Measurements from ENCODE around the gene SPRR1B. TPM values are rescaled to one million over a fixed set of nuclear protein-coding genes. Genes with fewer than 3 reads are reported as not detected.
"Not testable (repeated sequence)": the region's sequence is repeated elsewhere in the genome, so short reads cannot be mapped to it uniquely, and the experiment has no call there.

SPRR1B gene
- total and polyA plus RNA-seq, 2 donors (not counting 1 experiment from before 2014, with no cell fraction given), result not detected

DNA sequence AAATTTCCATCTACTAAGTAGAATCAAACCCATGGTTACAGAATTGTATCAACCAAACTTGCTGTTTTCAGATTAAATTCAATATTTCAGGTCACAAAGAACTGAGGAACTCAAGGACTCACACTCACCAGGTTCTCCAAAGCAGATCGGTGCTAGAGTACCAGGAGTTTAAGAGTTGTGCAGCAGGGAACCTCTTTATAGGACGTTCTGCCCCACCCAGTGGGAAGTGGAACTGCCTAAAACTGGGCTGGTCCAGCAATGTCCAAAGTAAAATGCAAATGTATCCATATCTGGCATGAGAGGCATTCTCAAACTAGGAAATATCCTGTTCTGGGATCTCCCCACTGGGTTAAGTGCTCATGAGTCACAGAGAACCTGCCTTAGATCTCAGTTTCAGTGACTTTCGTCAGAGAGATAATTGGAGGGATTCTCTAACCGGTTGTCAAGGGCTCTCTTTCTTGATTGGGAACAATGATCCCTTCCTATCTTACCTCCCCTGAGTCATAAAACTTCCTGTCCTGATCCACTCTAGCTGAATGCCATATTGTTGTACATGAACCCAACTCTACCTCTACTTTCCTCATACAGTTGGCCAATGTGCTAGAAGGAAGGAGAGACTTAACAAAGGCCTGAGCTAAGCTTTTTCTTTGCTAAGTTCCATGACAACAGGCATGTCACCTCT lies 10.1 kb downstream of the SPRR1B start, which contains the start of gene SPRR2D:
TSS of gene SPRR2D (minus strand) at position 171 of the 682 bp plus-strand sequence. CDS start 774 bp downstream, outside the sequence.
- Histone ChIP-seq H3K79me2 (ENCODE audit: control insufficient read depth, insufficient read depth, low read length) (no peaks in the 10 kb centered on the region), H4K20me1 (ENCODE audit: control insufficient read depth, insufficient read depth, low read length, poor library complexity, severe bottlenecking) (no peaks in the 10 kb centered on the region), H2AFZ (ENCODE audit: insufficient read depth, low read depth, low read length, poor library complexity, severe bottlenecking) (no peak within 1 kb of the TSS), H3K9me3 (ENCODE audit: control extremely low read depth in 1 of 3, control insufficient read depth in 2 of 3, insufficient read depth in 1 of 3, low read length in 2 of 3) (no peaks in the 10 kb centered on the region), H3K36me3 (replicated peaks in 1 of 2; ENCODE audit: control extremely low read depth in 1 of 2, control insufficient read depth in 1 of 2, extremely low read depth in 1 of 2, insufficient read depth in 2 of 2, low read length in 1 of 2) (no peaks in the 10 kb centered on the region), H3K27ac (ENCODE audit: low read length in 2 of 2) (no peak within 1 kb of the TSS), H3K4me1 (ENCODE audit: control insufficient read depth in 2 of 2, insufficient read depth in 2 of 2, low read length in 2 of 2) (no peaks in the 10 kb centered on the region), H3K4me3 (ENCODE audit: control extremely low read depth in 1 of 5, extremely low read depth in 1 of 5, insufficient read depth in 1 of 5, low read depth in 2 of 5, low read length in 4 of 5) (no peak within 1 kb of the TSS), H3K4me2 (replicated peaks; ENCODE audit: low read depth, low read length, poor library complexity, severe bottlenecking) (no peak within 1 kb of the TSS), H3K27me3 (replicated peaks in 1 of 4; ENCODE audit: control extremely low read depth in 1 of 4, control insufficient read depth in 3 of 4, insufficient read depth in 4 of 4, low read length in 3 of 4) (peaks cover 0 to 28% (median 10%) of the 10 kb centered on the region in 4 experiments), H3K9ac (ENCODE audit: low read length) (no peak within 1 kb of the TSS)
- ChIA-PET POLR2A (no interaction called here), CTCF (no interaction called here)
- no peaks in the 10 kb centered on the region for H3K4me1 Mint-ChIP-seq
- no peak for DNase-seq
- ATAC-seq (ENCODE audit: low read depth), result no peak
- H3K4me3 Mint-ChIP-seq, result no peak within 1 kb of the TSS
- peaks cover 63% of the 10 kb centered on the region for H3K27me3 Mint-ChIP-seq
- H3K9me3 Mint-ChIP-seq (ENCODE audit: insufficient read depth), result peaks cover 3% of the 10 kb centered on the region
- 90% methylated on average over 2 of the region's 4 CpGs for WGBS (ENCODE audit: insufficient coverage)
- H3K27ac Mint-ChIP-seq, result no peak within 1 kb of the TSS
- intact Hi-C loops (cut with micrococcal nuclease), result no loop called here
- TF ChIP-seq, protein P1, sequence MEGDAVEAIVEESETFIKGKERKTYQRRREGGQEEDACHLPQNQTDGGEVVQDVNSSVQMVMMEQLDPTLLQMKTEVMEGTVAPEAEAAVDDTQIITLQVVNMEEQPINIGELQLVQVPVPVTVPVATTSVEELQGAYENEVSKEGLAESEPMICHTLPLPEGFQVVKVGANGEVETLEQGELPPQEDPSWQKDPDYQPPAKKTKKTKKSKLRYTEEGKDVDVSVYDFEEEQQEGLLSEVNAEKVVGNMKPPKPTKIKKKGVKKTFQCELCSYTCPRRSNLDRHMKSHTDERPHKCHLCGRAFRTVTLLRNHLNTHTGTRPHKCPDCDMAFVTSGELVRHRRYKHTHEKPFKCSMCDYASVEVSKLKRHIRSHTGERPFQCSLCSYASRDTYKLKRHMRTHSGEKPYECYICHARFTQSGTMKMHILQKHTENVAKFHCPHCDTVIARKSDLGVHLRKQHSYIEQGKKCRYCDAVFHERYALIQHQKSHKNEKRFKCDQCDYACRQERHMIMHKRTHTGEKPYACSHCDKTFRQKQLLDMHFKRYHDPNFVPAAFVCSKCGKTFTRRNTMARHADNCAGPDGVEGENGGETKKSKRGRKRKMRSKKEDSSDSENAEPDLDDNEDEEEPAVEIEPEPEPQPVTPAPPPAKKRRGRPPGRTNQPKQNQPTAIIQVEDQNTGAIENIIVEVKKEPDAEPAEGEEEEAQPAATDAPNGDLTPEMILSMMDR (IDR thresholded peaks at IDR 0.05), result no peak
- no peak for TF ChIP-seq EZH2 (IDR thresholded peaks at IDR 0.05; ENCODE audit: borderline replicate concordance, insufficient read depth, low read depth, low read length, poor library complexity, severe bottlenecking)

DNA sequence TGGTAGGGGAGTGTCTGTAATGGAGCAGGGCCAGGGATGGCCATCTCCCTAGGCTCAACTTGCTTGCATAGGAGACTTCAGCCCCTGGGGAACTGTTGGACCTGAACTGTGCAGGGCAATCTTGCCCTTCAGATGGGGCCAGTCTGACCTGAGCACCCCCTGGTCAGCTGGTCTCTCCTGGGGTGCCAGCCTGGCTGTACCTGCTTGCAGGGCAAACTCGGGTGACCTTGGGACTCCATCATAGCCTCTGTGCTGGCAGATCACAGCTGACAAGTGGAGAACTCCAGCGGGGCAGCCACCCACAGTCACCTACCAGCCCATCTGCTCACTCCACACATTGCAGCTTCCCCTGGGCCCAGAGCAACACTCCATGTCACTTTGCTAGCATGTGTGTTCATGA lies 18.2 kb downstream of the SPRR1B start:
- ATAC-seq (ENCODE audit: low read depth), result no peak
- CTCF ChIA-PET, result no interaction called here
- Mint-ChIP-seq H3K27ac (no peak overlapping the region), H3K4me1 (no peaks in the 10 kb centered on the region), H3K9me3 (ENCODE audit: insufficient read depth) (no peaks in the 10 kb centered on the region), H3K27me3 (peaks cover 53% of the 10 kb centered on the region), H3K4me3 (no peak overlapping the region)
- H3K36me3 ChIP-seq (replicated peaks in 1 of 2; ENCODE audit: control extremely low read depth in 1 of 2, control insufficient read depth in 1 of 2, extremely low read depth in 1 of 2, insufficient read depth in 2 of 2, low read length in 1 of 2), result no peaks in the 10 kb centered on the region
- intact Hi-C loops (cut with micrococcal nuclease), result no loop called here
- WGBS (ENCODE audit: insufficient coverage), result 89% methylated on average over 2 of the region's 2 CpGs
- POLR2A ChIA-PET, result no interaction called here
- peaks cover 0 to 3% (median 0%) of the 10 kb centered on the region in 3 donors for H3K9me3 ChIP-seq (ENCODE audit: control extremely low read depth in 1 of 3, control insufficient read depth in 2 of 3, insufficient read depth in 1 of 3, low read length in 2 of 3)
- TF ChIP-seq, protein P1 (IDR thresholded peaks at IDR 0.05), result no peak
- no peak for TF ChIP-seq EZH2 (IDR thresholded peaks at IDR 0.05; ENCODE audit: borderline replicate concordance, insufficient read depth, low read depth, low read length, poor library complexity, severe bottlenecking)
- no peak overlapping the region for H3K27ac ChIP-seq (ENCODE audit: low read length in 2 of 2)
- no peak overlapping the region for H3K9ac ChIP-seq (ENCODE audit: low read length)
- H4K20me1 ChIP-seq (ENCODE audit: control insufficient read depth, insufficient read depth, low read length, poor library complexity, severe bottlenecking), result no peaks in the 10 kb centered on the region
- DNase-seq, result no peak
- peaks cover 0 to 9% (median 4%) of the 10 kb centered on the region in 4 experiments for H3K27me3 ChIP-seq (replicated peaks in 1 of 4; ENCODE audit: control extremely low read depth in 1 of 4, control insufficient read depth in 3 of 4, insufficient read depth in 4 of 4, low read length in 3 of 4)
- H3K79me2 ChIP-seq (ENCODE audit: control insufficient read depth, insufficient read depth, low read length), result no peaks in the 10 kb centered on the region
- H2AFZ ChIP-seq (ENCODE audit: insufficient read depth, low read depth, low read length, poor library complexity, severe bottlenecking), result no peak overlapping the region
- no peak overlapping the region for H3K4me2 ChIP-seq (replicated peaks; ENCODE audit: low read depth, low read length, poor library complexity, severe bottlenecking)
- H3K4me1 ChIP-seq (ENCODE audit: control insufficient read depth in 2 of 2, insufficient read depth in 2 of 2, low read length in 2 of 2), result no peaks in the 10 kb centered on the region
- no peak overlapping the region for H3K4me3 ChIP-seq (ENCODE audit: control extremely low read depth in 1 of 5, extremely low read depth in 1 of 5, insufficient read depth in 1 of 5, low read depth in 2 of 5, low read length in 4 of 5)

DNA sequence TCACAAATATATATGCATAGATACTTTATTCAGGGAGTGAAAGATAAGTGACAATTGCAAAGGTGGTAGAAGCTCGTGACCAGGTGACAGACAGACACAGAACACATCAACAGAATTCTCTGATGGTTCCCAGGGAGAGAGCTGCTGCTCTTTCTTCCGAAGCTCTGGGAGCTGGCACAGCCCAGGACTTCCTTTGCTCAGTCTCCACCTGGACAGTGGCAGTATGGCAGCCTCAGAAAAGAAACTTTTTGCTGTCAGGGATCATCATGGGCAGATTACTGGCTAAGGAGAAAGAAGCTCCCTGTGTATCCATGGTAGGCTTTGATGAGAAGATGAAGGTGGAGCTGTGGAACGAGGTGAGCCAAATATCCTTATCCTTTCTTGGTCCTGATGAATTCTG lies 25.1 kb downstream of the SPRR1B start:
- H3K4me1 ChIP-seq (ENCODE audit: control insufficient read depth in 2 of 2, insufficient read depth in 2 of 2, low read length in 2 of 2); H4K20me1 ChIP-seq (ENCODE audit: control insufficient read depth, insufficient read depth, low read length, poor library complexity, severe bottlenecking); H3K27ac Mint-ChIP-seq; ATAC-seq (ENCODE audit: low read depth); DNase-seq; H3K4me3 ChIP-seq (ENCODE audit: control extremely low read depth in 1 of 5, extremely low read depth in 1 of 5, insufficient read depth in 1 of 5, low read depth in 2 of 5, low read length in 4 of 5); H3K36me3 ChIP-seq (replicated peaks in 1 of 2; ENCODE audit: control extremely low read depth in 1 of 2, control insufficient read depth in 1 of 2, extremely low read depth in 1 of 2, insufficient read depth in 2 of 2, low read length in 1 of 2); H3K4me2 ChIP-seq (replicated peaks; ENCODE audit: low read depth, low read length, poor library complexity, severe bottlenecking); H3K79me2 ChIP-seq (ENCODE audit: control insufficient read depth, insufficient read depth, low read length); H3K4me1 Mint-ChIP-seq; H3K9ac ChIP-seq (ENCODE audit: low read length); H3K4me3 Mint-ChIP-seq; H2AFZ ChIP-seq (ENCODE audit: insufficient read depth, low read depth, low read length, poor library complexity, severe bottlenecking); POLR2A ChIA-PET; H3K9me3 Mint-ChIP-seq (ENCODE audit: insufficient read depth); H3K27me3 ChIP-seq (replicated peaks in 1 of 4; ENCODE audit: control extremely low read depth in 1 of 4, control insufficient read depth in 3 of 4, insufficient read depth in 4 of 4, low read length in 3 of 4); H3K27ac ChIP-seq (ENCODE audit: low read length in 2 of 2); H3K9me3 ChIP-seq (ENCODE audit: control extremely low read depth in 1 of 3, control insufficient read depth in 2 of 3, insufficient read depth in 1 of 3, low read length in 2 of 3); CTCF ChIA-PET; intact Hi-C loops (cut with micrococcal nuclease): not testable (repeated sequence)
- 84% methylated on average over 2 of the region's 3 CpGs for WGBS (ENCODE audit: insufficient coverage)
- H3K27me3 Mint-ChIP-seq, result peaks cover 54% of the 10 kb centered on the region

Measured in B cell (primary cell).